HL-60/S4 treated with phorbol 12-myristate 13-acetate at 8.2 ng/mL for 4 days and 3 days (cell line): ENCODE results near the gene MED4.

ENCODE experiments used
- in situ Hi-C: fragments of 300-500 bp; cut with MboI; formaldehyde crosslinking; loops from 2 replicates; pipeline ENCODE4 v1.15.0; 2022; ENCODE audit warnings: low sequenced_read_pairs

Gene MED4

GRCh38 chr13:48040049-48040448, 54.9 kb downstream of the MED4 start:
- in situ Hi-C loops: no loop called here

- in situ Hi-C loops: no loop called here
Measured at GRCh38 chr13:48038761-48039160, 56.1 kb downstream of the MED4 start.

DNA sequence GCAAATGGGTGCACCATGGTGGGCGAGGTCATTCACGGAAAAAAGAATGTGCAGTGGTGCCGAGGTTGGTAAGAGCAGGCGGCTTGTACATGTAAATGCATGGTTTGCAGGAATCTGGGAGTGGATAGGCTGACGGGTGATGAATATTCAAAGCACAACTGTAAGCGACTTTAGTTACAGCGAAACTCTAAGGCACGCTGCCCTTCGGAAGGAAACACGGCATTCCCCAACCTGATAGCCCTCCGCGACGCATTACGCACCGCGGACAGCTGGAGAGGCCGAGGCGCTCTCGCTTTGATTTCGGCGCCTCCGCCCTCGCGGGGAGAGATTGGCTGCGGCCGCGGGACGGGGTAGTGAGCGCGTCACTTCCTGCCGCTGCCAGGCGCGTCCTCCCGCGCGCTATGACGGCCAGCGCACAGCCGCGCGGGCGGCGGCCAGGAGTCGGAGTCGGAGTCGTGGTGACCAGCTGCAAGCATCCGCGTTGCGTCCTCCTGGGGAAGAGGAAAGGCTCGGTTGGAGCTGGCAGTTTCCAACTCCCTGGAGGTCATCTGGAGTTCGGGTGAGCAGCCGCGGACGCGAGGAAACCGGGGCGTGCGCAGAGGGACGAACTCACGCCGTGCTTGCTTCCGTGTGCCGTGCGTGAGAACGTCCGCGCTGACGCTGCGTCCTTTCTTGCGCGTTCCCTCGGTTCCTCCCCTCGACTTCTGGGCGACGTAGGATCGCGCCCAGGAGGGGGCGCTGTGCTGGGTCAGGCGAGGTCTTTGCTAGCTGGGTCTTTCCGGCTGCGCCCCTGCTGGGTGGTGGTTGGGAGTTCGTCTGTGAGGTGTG, 57.3 kb downstream of the MED4 start, which contains the start of gene NUDT15:
Gene NUDT15, plus strand, starts transcription at position 381 of the 828 bp plus-strand sequence. Its CDS starts 21 bp downstream, at position 402.
- in situ Hi-C loops: no loop called here

- in situ Hi-C loops: no loop called here
Measured at GRCh38 chr13:48029859-48030258, 65.0 kb downstream of the MED4 start.

DNA sequence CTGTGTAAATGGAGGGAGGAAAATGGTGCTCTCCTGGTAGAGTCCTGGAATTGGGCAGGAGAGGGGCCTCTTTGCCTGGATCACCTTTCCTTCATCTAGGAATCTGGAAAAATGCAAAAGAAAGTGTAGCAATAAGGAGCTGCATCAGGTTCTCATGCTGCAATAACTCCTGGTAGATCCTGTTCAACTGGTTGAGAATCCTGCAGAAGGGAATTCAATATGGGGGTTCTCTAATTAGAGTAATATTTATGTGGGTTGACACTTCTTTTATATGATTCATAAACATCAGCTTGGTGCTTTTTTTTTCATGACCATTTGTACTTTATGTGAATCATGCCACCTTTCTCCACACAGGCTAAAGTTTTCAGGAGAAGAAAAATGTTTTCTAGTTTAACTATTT, 66.8 kb downstream of the MED4 start:
- in situ Hi-C loops: no loop called here
